ENCODE results near the gene SFMBT2. TPM values are rescaled to one million over a fixed set of nuclear protein-coding genes. Genes with fewer than 3 reads are reported as not detected.

SFMBT2 gene
- total and polyA plus RNA-seq, 2 of the 4 experiments (the other 2 are of a cell fraction) = 0.70 to 1.3 TPM

- Histone ChIP-seq H2AK5ac (ENCODE audit: low read depth, low read length) (no peak overlapping the region), H3K4me1 (ENCODE audit: control insufficient read depth, insufficient read depth, low read length) (peaks cover 2% of the 10 kb centered on the region; the same call in 1 of the 2 replicates), H2AK9ac (replicated peaks; ENCODE audit: low read depth, low read length, poor library complexity) (no peak overlapping the region), H2BK5ac (ENCODE audit: low read depth, low read length, poor library complexity, severe bottlenecking) (no peak overlapping the region), H3K27me3 (ENCODE audit: control insufficient read depth, insufficient read depth, low read length) (no peaks in the 10 kb centered on the region), H3K9me1 (ENCODE audit: insufficient read depth, low read length) (no peaks in the 10 kb centered on the region), H4K8ac (ENCODE audit: low read depth in 2 of 2, low read length in 2 of 2) (no peak overlapping the region), H3K9ac (ENCODE audit: low read depth, low read length) (no peak overlapping the region), H3K79me1 (ENCODE audit: low read depth in 1 of 2, low read length in 2 of 2) (no peaks in the 10 kb centered on the region), H4K20me1 (ENCODE audit: insufficient read depth, low read length) (no peaks in the 10 kb centered on the region; the same call in none of the 2 replicates), H3K4ac (ENCODE audit: low read depth, low read length) (no peak overlapping the region), H3K4me3 (ENCODE audit: insufficient read depth, low read depth, low read length) (no peak overlapping the region), H2BK15ac (ENCODE audit: low read depth, low read length) (no peak overlapping the region), H4K91ac (ENCODE audit: insufficient read depth, low read depth, low read length) (no peak overlapping the region), H4K5ac (ENCODE audit: low read depth, low read length) (no peak overlapping the region), H3K27ac (ENCODE audit: insufficient read depth, low read length) (no peak overlapping the region), H3K56ac (ENCODE audit: extremely low read depth, insufficient read depth, low read length) (no peak overlapping the region), H3K36me3 (ENCODE audit: control insufficient read depth, insufficient read depth, low read length) (no peaks in the 10 kb centered on the region), H2AFZ (replicated peaks; ENCODE audit: low read length, poor library complexity) (no peak overlapping the region), H3K18ac (ENCODE audit: low read depth, low read length) (no peak overlapping the region), H2BK20ac (ENCODE audit: low read depth, low read length) (no peak overlapping the region), H3K23ac (ENCODE audit: low read depth, low read length) (no peak overlapping the region), H3K14ac (replicated peaks; ENCODE audit: low read depth, low read length) (no peak overlapping the region), H2BK120ac (ENCODE audit: low read depth, low read length) (no peak overlapping the region), H3K9me3 (ENCODE audit: control insufficient read depth, insufficient read depth, low read length) (0 out of 2 replicates have a peak, but pooled peaks cover under 1% of the 10 kb centered on the region), H3K4me2 (ENCODE audit: low read depth, low read length) (no peak overlapping the region)
- ATAC-seq (ENCODE audit: low read depth) = no peak
- ChIA-PET POLR2A (ENCODE audit: unreplicated experiment) (no interaction called here), CTCF (no interaction called here)
- TF ChIP-seq MXI1 (IDR thresholded peaks at IDR 0.05; ENCODE audit: borderline replicate concordance, low read depth, low read length) (no peak), RCOR1 (IDR thresholded peaks at IDR 0.05; ENCODE audit: insufficient replicate concordance, low read length) (no peak), RFX5 (IDR thresholded peaks at IDR 0.05; ENCODE audit: low read depth, low read length) (no peak), FOS (IDR thresholded peaks at IDR 0.05; ENCODE audit: low read depth, low read length) (no peak), MAZ (IDR thresholded peaks at IDR 0.05; ENCODE audit: borderline replicate concordance, low read depth, low read length) (no peak), MAFK (IDR thresholded peaks at IDR 0.05; ENCODE audit: low read depth, low read length) (no peak), RAD21 (IDR thresholded peaks at IDR 0.05; ENCODE audit: low read length) (no peak), POLR2A (IDR thresholded peaks at IDR 0.05; ENCODE audit: low read depth, low read length) (no peak)
- WGBS, 2 experiments (ENCODE audit: extremely low coverage in 2 of 2, insufficient read length in 1 of 2) = no CpG with 5 or more reads among the region's 3 CpGs
- no peak for DNase-seq
- intact Hi-C loops (cut with micrococcal nuclease) = no loop called here
- in situ Hi-C loops (cut with MboI; ENCODE audit: low sequenced_read_pairs) = no loop called here
- no TSS peak for BruUV-seq (replicated peaks)
- dilution Hi-C loops (cut with HindIII; ENCODE audit: low sequenced_read_pairs, unreplicated experiment) = no loop called here
Observed at GRCh38 chr10:7389844-7390243, 21.0 kb downstream of the SFMBT2 start.

All from IMR-90 (cell line).